ENCODE results near the gene AVPR2.

Gene AVPR2

GRCh38 chrX:153903991-153904957, at the start of gene AVPR2:
AVPR2 (plus strand) TSS chrX:153904673; CDS start chrX:153905146, 473 bp downstream.
- H3K4me3 ChIP-seq (ENCODE audit: low read length) = no peak within 1 kb of the TSS
- no peak for TF ChIP-seq ZNF274 (IDR thresholded peaks at IDR 0.05; ENCODE audit: low read depth, low read length)

GRCh38 chrX:153854702-153855101, 49.8 kb upstream of the AVPR2 start:
- no peak for TF ChIP-seq ZNF274 (IDR thresholded peaks at IDR 0.05; ENCODE audit: low read depth, low read length)
- no peak overlapping the region for H3K4me3 ChIP-seq (ENCODE audit: low read length)

DNA sequence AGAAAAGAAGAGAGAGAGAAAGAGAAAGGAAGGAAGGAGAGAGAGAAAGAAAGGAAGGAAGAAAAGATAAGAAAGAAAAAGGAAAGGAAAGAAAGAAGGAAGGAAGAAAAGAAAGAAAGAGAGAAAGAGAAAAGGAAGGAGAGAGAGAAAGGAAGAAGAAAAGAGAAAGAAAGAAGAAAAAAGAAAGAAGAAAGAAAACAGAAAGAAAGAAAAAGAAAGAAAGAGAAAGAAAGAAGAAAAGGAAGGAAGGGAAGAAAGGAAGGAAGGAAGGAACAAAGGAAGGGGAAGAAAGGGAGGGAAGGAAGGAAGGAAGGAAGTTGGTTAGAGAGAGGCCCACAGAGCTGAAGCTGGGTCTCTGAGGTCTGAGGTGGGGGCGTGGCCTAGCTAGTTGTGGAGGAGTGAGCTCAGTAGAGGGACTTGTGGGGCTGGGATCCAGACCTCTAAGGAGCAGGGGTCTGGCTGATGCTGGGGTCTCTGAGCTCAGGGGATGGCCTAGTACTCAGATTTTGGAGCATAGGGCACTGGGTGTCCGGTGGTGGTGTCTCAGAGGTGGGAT, 47.0 kb upstream of the AVPR2 start:
- no peak for TF ChIP-seq ZNF274 (IDR thresholded peaks at IDR 0.05; ENCODE audit: low read depth, low read length)
- H3K4me3 ChIP-seq (ENCODE audit: low read length) = no peak overlapping the region

- no peak for TF ChIP-seq ZNF274 (IDR thresholded peaks at IDR 0.05; ENCODE audit: low read depth, low read length)
- no peak overlapping the region for H3K4me3 ChIP-seq (ENCODE audit: low read length)
These were observed 43.3 kb upstream of the AVPR2 start for GRCh38 chrX:153861151-153861550.

DNA sequence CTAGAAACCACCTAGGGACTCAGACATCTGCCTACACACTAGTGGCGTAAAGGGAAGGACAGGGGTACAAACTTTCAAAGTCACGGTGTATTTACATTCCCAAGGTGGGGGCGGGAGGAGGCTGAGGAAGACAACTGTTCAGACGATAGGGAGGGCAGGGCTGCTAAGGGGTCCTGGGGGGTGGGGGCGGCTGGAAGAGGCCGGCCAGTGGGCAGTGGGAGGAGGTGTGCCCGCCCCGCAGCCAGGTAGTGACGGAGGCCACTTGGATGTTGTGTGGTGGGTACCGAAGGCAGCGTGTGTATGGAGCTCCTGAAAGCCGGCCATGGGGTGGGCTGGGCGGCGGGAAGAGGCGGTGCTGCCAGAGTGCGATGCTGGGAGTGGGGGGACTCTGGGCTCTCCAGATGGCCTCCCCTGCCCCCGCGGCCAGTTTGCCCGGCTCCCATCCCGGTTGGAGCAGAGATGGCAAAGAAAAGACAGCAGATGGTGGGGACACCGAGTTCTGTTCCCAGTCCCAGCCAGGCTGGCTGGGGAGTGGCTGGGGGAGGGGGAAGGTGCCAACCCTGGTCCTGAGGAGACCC, 42.7 kb upstream of the AVPR2 start:
- no peak overlapping the region for H3K4me3 ChIP-seq (ENCODE audit: low read length)
- TF ChIP-seq ZNF274 (IDR thresholded peaks at IDR 0.05; ENCODE audit: low read depth, low read length) = no peak

DNA sequence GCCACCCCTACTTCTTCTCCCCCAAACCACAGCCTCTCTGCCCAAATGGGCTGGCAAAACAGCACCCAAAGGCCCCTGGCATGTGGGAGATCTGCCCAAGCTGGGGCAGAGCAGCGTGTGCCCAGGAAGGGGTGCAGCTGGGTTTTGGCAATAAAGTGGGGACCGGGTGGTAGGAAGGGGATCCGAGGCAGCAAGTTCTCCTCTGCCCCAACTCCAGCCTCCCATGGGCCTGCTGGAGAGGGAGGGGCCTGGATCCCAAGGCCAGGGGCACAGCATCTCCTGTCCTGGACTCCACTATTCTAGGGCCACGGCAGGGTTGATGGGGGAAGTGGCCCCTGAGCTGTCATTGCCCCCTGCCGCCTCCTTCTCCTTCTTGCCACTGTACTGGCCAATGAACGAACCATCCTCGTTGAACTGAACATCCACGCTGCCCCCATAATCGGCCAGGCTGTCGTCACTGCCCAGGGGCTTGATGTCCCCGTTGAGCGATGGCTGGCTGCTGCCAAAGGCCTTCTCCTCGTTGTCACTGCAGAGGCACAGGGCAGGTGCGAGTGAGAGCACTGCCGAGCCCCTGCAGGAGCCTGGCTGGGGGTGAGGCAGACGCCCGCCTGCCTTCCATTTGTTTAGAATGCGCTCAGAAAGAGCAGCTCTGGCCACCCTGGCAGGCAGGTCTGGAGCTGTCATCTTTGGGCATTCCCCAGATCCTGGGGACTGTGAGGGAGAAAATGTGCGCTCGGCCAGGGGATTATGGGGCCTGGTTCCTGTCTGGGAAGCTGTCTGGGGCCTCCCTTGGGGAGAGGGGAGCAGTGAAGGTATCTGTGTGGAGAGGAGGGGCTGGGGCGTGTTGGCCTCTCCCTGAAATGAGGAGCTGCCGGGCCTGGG, 41.9 kb upstream of the AVPR2 start:
- TF ChIP-seq ZNF274 (IDR thresholded peaks at IDR 0.05; ENCODE audit: low read depth, low read length) = no peak
- no peak overlapping the region for H3K4me3 ChIP-seq (ENCODE audit: low read length)

DNA sequence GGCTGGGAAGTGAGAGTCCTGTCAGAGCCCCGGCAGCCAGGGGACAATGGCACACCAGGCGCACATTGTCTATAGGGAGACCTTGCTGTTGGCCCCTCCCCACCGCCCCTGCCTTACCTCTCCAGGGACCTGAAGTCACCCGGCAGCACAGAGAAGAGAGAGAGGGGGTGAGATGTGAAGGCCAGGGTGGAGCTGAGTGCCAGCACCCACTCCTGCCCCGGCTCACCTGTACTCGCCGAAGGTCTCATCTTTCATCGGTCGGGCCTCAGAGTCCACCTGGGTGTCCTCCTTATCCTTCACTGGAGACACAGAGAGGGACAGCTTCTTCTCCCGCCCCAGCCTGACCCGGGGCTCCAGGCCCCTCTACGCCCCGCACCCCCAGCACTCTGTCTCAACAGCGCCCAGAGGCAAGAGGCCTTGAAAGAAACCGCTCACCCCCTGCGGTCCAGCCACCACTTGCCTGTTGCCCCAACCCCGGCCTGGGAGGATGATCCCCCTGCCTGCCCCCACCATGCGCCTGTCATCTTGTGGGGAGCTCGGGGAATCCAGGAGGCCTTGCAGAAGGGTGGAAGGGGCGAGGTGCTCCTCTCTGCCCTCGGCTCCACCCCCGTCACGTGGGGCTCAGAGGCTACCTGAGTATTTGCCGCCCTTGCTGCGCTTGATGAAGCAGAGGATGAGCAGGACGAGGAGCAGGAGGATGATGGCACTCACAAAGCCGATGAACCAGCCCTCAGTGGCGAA, 41.1 kb upstream of the AVPR2 start:
- no peak overlapping the region for H3K4me3 ChIP-seq (ENCODE audit: low read length)
- no peak for TF ChIP-seq ZNF274 (IDR thresholded peaks at IDR 0.05; ENCODE audit: low read depth, low read length)

DNA sequence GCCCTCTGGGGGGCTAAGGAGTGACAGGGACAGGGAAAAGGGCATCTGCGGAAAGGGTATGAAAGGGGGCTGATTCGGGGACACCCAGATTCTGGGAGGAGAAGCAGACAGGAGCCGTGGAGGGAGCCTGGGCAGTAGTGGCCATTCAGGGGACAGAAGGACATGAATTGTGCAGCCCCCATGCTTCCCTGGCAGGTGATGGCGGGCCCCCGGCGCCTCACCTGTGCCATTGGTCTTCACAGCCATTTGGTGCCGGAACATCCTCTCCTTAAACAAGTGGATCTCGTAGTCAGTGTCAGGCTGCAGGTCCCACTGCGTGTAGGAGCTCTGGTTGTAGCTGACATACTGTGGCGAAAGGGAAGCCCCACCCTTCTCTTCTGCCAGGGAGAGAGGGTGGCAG, 40.4 kb upstream of the AVPR2 start:
- H3K4me3 ChIP-seq (ENCODE audit: low read length) = no peak overlapping the region
- TF ChIP-seq ZNF274 (IDR thresholded peaks at IDR 0.05; ENCODE audit: low read depth, low read length) = no peak

- TF ChIP-seq ZNF274 (IDR thresholded peaks at IDR 0.05; ENCODE audit: low read depth, low read length) = no peak
- no peak overlapping the region for H3K4me3 ChIP-seq (ENCODE audit: low read length)
These were observed 39.7 kb upstream of the AVPR2 start for GRCh38 chrX:153864561-153865320.

DNA sequence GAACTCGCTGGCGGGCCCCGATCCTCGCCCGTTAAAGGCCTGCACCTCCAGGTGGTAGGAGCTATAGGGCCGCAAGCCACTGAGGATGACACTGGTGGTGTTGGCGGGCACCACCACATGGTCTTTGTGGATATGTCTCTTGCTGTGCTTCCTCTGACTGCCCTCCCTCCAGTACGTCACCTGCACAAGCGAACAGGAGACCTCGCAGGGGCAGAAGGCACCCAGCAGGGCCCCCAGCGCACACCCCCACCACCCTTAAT, 39.2 kb upstream of the AVPR2 start:
- no peak for TF ChIP-seq ZNF274 (IDR thresholded peaks at IDR 0.05; ENCODE audit: low read depth, low read length)
- no peak overlapping the region for H3K4me3 ChIP-seq (ENCODE audit: low read length)

GRCh38 chrX:153865685-153866084, 38.8 kb upstream of the AVPR2 start:
- no peak for TF ChIP-seq ZNF274 (IDR thresholded peaks at IDR 0.05; ENCODE audit: low read depth, low read length)

DNA sequence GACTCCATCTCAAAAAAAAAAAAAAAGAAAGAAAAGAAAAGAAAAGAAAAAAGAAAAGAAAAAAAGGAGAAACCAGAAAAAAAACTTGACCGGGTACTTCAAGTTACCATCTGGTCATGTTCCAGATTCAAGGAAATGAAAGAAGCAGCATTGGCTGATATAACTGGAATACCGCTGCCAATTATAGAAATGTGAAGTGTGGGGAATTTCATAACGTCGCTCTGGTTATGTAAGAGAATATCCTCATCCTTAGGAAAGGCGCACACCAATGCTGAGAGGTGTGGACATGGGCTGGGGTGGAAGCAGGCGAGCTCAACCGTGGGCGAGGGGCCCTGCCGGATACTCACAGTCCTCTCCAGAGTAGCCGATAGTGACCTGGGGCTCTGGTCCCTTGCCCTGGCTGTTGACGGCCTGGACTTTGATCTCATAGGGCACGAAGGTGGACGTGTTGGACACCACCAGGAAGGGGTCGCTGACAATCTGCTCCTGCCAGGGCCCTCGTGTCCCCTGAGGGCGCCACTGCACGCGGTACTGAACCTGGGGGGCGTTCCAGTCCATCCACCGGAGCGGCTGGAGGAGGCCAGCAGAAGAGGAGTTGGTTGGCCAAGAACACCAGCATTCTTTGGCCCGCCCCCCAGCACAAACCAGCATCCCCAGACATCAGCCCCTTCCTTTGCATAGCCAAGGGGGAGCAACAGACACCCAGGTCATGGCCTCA, 38.0 kb upstream of the AVPR2 start:
- TF ChIP-seq ZNF274 (IDR thresholded peaks at IDR 0.05; ENCODE audit: low read depth, low read length) = no peak
- H3K4me3 ChIP-seq (ENCODE audit: low read length) = no peak overlapping the region

More at GRCh38 chrX:153865685-153866084, 38.8 kb upstream of the AVPR2 start:
- no peak overlapping the region for H3K4me3 ChIP-seq (ENCODE audit: low read length)

All from GM08714 (cell line).